Measurements from ENCODE around the gene CERS1.

DNA sequence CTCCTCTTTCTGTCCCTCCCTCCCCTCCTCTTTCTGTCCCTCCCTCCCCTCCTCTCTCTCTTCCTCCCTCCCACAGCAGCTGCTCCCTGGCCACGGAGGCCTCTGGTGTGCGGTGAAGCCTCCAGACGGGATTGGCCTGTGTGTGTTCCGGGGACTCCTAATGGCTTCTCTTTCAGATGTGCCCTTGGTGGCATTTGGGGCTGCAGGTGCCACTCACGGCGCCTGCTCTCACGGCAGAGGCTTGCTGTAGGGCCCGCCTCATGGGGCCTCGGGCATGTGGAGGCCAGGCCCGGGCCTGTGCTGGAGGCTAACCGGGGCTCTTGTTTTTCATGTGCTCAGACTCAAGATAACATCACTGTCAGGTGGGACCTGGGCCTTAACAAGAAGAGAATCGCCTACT, 43.3 kb downstream of the CERS1 start:
- TF ChIP-seq POLR2AphosphoS5 (IDR thresholded peaks at IDR 0.05) (no peak), CTCF (IDR thresholded peaks at IDR 0.05) (no peak), POLR2A (IDR thresholded peaks at IDR 0.05; ENCODE audit: low read depth) (no peak)

All from esophagus muscularis mucosa (tissue), 3 donors.